Trophoblast cell (in vitro differentiated cells and primary cell): ENCODE measurements around the gene DEK.
A peak's percentile ranks its signal among the peaks of the same experiment; 100 is the strongest.

Experiments
- DNase-seq, 2 donors: peaks; one replicate each; pipeline ENCODE4 v3.0.0-alpha.2; 2016
- H2AFZ ChIP-seq: 2 replicates; pipeline ENCODE4 v1.6.1; 2013; ENCODE audit warnings: low read length, moderate library complexity, mild to moderate bottlenecking; ENCODE audit not compliant: insufficient read depth, poor library complexity
- H2AK5ac ChIP-seq: 2 replicates; pipeline ENCODE4 v1.6.1; 2013; ENCODE audit warnings: mild to moderate bottlenecking, low read length
- H2BK120ac ChIP-seq: 2 replicates; pipeline ENCODE4 v1.6.1; 2013; ENCODE audit warnings: low read length, mild to moderate bottlenecking, moderate library complexity; ENCODE audit not compliant: insufficient read depth, poor library complexity
- H2BK12ac ChIP-seq: 2 replicates; pipeline ENCODE4 v1.6.1; 2013; ENCODE audit warnings: mild to moderate bottlenecking, low read length, moderate library complexity
- H2BK5ac ChIP-seq: 2 replicates; pipeline ENCODE4 v1.6.1; 2013; ENCODE audit warnings: low read length, low read depth, moderate library complexity, mild to moderate bottlenecking; ENCODE audit not compliant: poor library complexity
- H3K14ac ChIP-seq: 2 replicates; pipeline ENCODE4 v1.6.1; 2013; ENCODE audit warnings: mild to moderate bottlenecking, low read length
- H3K18ac ChIP-seq: 2 replicates; pipeline ENCODE4 v1.6.1; 2013; ENCODE audit warnings: mild to moderate bottlenecking, low read length
- H3K23ac ChIP-seq: 2 replicates; pipeline ENCODE4 v1.6.1; 2013; ENCODE audit warnings: low read length
- H3K27ac ChIP-seq: 2 replicates; pipeline ENCODE4 v1.5.1; 2013; ENCODE audit warnings: low read depth, mild to moderate bottlenecking, inconsistent platforms, low read length, moderate library complexity
- H3K27me3 ChIP-seq: 2 replicates; pipeline ENCODE4 v1.6.1; 2013; ENCODE audit warnings: inconsistent platforms, mild to moderate bottlenecking, low read length, moderate library complexity; ENCODE audit not compliant: insufficient read depth
- H3K36me3 ChIP-seq, 2 experiments: 1 replicate in 1 of 2; 2 replicates in 1 of 2; pipeline ENCODE4 v1.6.1; 2013; ENCODE audit warnings: low read length in 2 of 2, mild to moderate bottlenecking in 2 of 2, moderate library complexity in 1 of 2; ENCODE audit not compliant: insufficient read depth in 2 of 2, control insufficient read depth in 1 of 2
- H3K4ac ChIP-seq: 2 replicates; pipeline ENCODE4 v1.6.1; 2013; ENCODE audit warnings: low read depth, mild to moderate bottlenecking, low read length, moderate library complexity
- H3K4me1 ChIP-seq, 2 experiments: 1 replicate in 1 of 2; 2 replicates in 1 of 2; pipeline ENCODE4 v1.6.1; 2013; ENCODE audit warnings: low read length in 2 of 2, mild to moderate bottlenecking in 2 of 2, moderate library complexity in 1 of 2; ENCODE audit not compliant: insufficient read depth in 2 of 2, control insufficient read depth in 1 of 2
- H3K4me2 ChIP-seq: 2 replicates; pipeline ENCODE4 v1.6.1; 2013; ENCODE audit warnings: inconsistent platforms, mild to moderate bottlenecking, low read length, moderate library complexity
- H3K4me3 ChIP-seq: 2 replicates; pipeline ENCODE4 v1.5.1; 2013; ENCODE audit warnings: mild to moderate bottlenecking, low read depth, low read length, inconsistent platforms
- H3K79me1 ChIP-seq: one replicate; pipeline ENCODE4 v1.6.1; 2013; ENCODE audit warnings: low read length
- H3K79me2 ChIP-seq: 2 replicates; pipeline ENCODE4 v1.6.1; 2013; ENCODE audit warnings: low read length, mild to moderate bottlenecking; ENCODE audit not compliant: control insufficient read depth, insufficient read depth, poor library complexity
- H3K9ac ChIP-seq: 2 replicates; pipeline ENCODE4 v1.6.1; 2013; ENCODE audit warnings: mild to moderate bottlenecking, low read length
- H3K9me3 ChIP-seq: 2 replicates; pipeline ENCODE4 v1.6.1; 2013; ENCODE audit warnings: low read depth, mild to moderate bottlenecking, control low read depth, inconsistent platforms, low read length; ENCODE audit not compliant: insufficient read depth
- H4K12ac ChIP-seq: 2 replicates; pipeline ENCODE4 v1.6.1; 2013; ENCODE audit warnings: low read depth, mild to moderate bottlenecking, low read length, moderate library complexity
- H4K8ac ChIP-seq: 2 replicates; pipeline ENCODE4 v1.6.1; 2013; ENCODE audit warnings: low read depth, mild to moderate bottlenecking, low read length, moderate library complexity
- H4K91ac ChIP-seq: one replicate; pipeline ENCODE4 v1.6.1; 2013; ENCODE audit warnings: low read depth, mild to moderate bottlenecking, low read length, moderate library complexity
- WGBS: extraction: QIAGEN DNeasy Blood & Tissue Kit; methylation state at CpG from one replicate; pipeline ENCODE4 v1.1.7; 2013; ENCODE audit warnings: missing lambda C conversion rate; ENCODE audit not compliant: insufficient read length, insufficient coverage; ENCODE audit errors: extremely low coverage; 5-methylcytosine and 5-hydroxymethylcytosine counted together

Gene DEK

DNA sequence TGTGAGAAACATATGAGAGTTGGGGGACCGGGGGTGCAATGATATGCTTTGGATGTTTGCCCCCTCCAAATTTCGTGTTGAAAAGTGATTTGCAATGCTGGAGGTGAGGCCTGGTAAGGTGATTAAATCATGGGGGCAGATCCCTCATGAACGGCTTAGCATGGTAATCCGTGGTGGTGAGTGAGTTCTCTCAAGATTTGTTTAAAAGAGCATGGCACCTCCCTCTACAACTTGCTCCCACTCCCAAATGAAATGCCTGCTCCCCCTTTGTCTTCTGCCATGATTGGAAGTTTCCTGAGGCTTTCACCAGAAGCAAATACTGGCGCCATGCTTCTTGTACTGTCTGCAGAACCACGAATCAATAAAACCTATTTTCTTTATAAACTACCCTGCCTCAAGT is 2.5 kb downstream of the DEK start:
- Histone ChIP-seq H3K27ac (no peak overlapping the region), H3K79me1 (peaks cover 13% of the 10 kb centered on the region), H3K14ac (no peak overlapping the region), H2AFZ (no peak overlapping the region), H3K4me2 (no peak overlapping the region), H4K12ac (no peak overlapping the region), H3K4me3 (no peak overlapping the region), H3K18ac (no peak overlapping the region), H2BK5ac (no peak overlapping the region), H3K9me3 (peaks cover 2% of the 10 kb centered on the region), H4K91ac (no peak overlapping the region), H2BK120ac (no peak overlapping the region), H4K8ac (no peak overlapping the region), H3K27me3 (no peaks in the 10 kb centered on the region), H3K4ac (peak overlapping the region; percentile 61), H3K4me1 (peaks cover 2 to 3% of the 10 kb centered on the region in 2 experiments), H3K23ac (no peak overlapping the region), H2AK5ac (no peak overlapping the region), H3K79me2 (peaks cover 27% of the 10 kb centered on the region), H3K36me3 (peaks cover 6 to 7% of the 10 kb centered on the region in 2 experiments), H2BK12ac (no peak overlapping the region), H3K9ac (no peak overlapping the region)
- DNase-seq = no peak
- WGBS = no CpG with 5 or more reads among the region's 6 CpGs

DNA sequence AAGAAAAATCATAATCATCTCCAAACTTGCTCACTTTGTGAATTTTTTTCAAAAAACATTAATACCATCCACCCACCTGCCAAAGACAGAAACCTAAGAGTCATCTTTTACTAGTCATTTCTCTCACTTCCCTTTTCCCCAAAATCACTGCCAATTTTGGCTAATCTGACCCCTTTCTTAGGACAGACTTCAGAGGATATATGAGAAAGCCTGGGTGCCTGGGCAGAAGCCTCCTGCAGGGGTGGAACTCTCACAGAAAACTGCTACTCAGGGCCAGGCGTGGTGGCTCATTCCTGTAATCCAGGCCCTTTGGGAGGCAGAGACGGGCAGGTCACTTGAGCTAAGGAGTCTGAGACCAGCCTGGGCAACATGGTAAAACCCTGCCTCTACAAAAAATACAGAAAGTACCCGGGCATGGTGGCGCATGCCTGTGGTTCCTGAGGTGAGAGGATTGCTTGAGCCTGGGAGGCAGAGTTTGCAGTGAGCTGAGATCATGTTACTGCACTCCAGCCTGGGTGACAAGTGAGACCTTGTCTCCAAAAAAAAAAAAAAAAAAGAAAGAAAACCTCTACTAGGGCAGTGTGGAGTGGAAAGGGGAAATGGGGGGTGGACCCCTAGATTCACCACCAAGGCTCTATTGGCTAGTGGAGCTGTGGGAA is 3.8 kb downstream of the DEK start:
- no peak overlapping the region for H4K12ac ChIP-seq
- no peaks in the 10 kb centered on the region for H3K9me3 ChIP-seq
- no peak overlapping the region for H2AK5ac ChIP-seq
- H3K14ac ChIP-seq = no peak overlapping the region
- no peak overlapping the region for H2AFZ ChIP-seq
- peak overlapping the region; percentile 80 for H3K4ac ChIP-seq
- no CpG with 5 or more reads among the region's 4 CpGs for WGBS
- H3K79me1 ChIP-seq = peaks cover 13% of the 10 kb centered on the region
- H3K4me3 ChIP-seq = no peak overlapping the region
- H3K27ac ChIP-seq = no peak overlapping the region
- H2BK5ac ChIP-seq = no peak overlapping the region
- no peaks in the 10 kb centered on the region for H3K27me3 ChIP-seq
- no peak overlapping the region for H3K4me2 ChIP-seq
- no peak overlapping the region for H3K23ac ChIP-seq
- no peak overlapping the region for H4K8ac ChIP-seq
- H4K91ac ChIP-seq = no peak overlapping the region
- peak in 1 of 2 donors; percentile 23 for DNase-seq
- H3K79me2 ChIP-seq = peaks cover 27% of the 10 kb centered on the region
- no peak overlapping the region for H2BK12ac ChIP-seq
- H3K9ac ChIP-seq = no peak overlapping the region
- peaks cover 2 to 3% of the 10 kb centered on the region in 2 experiments for H3K4me1 ChIP-seq
- no peak overlapping the region for H3K18ac ChIP-seq
- H3K36me3 ChIP-seq = peaks cover 7 to 10% of the 10 kb centered on the region in 2 experiments
- H2BK120ac ChIP-seq = no peak overlapping the region

DNA sequence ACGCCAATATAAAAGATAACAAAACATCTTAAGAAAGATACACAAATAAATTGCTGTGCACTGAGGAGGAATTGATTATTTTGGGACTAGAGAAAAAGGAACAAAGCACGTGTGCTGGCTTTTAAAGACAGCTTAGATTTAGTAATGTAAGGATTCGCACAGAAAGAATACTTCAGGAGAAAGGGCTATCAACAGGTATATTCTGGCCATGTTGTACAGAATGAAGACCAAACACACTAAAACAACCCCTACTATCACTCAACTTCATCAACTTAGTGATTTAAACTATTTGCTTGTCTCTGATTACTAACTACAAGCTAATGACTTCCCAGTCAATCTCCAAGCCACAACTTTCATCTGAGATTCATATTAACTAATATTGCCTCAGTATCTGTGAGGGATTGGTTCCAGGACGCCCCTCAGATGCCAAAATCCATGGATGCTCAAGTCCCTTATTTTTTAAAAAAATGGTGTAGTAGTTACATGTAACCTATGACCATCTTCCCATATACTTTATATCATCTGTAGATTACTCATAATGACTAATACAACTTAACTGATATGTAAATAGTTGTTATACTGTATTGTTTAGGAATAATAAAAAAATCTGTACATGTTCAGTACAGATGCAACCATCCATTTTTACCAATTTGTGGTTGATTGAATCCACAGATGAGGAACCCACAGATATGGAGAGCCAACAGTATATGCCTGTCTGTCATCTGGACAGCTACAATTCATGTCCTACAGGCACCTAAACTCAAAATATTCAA is 4.5 kb downstream of the DEK start:
- no peaks in the 10 kb centered on the region for H3K9me3 ChIP-seq
- no peak overlapping the region for H3K9ac ChIP-seq
- H3K4me3 ChIP-seq = no peak overlapping the region
- H2BK120ac ChIP-seq = no peak overlapping the region
- H3K18ac ChIP-seq = no peak overlapping the region
- peak overlapping the region; percentile 43 for H3K4ac ChIP-seq
- H3K27ac ChIP-seq = no peak overlapping the region
- no peak overlapping the region for H4K12ac ChIP-seq
- no peak overlapping the region for H2AK5ac ChIP-seq
- no peak for DNase-seq
- no CpG with 5 or more reads among the region's 4 CpGs for WGBS
- peaks cover 7 to 10% of the 10 kb centered on the region in 2 experiments for H3K36me3 ChIP-seq
- H3K79me2 ChIP-seq = peaks cover 27% of the 10 kb centered on the region
- H3K4me2 ChIP-seq = no peak overlapping the region
- no peak overlapping the region for H2AFZ ChIP-seq
- no peaks in the 10 kb centered on the region for H3K27me3 ChIP-seq
- no peak overlapping the region for H2BK5ac ChIP-seq
- H4K91ac ChIP-seq = no peak overlapping the region
- H3K14ac ChIP-seq = no peak overlapping the region
- no peak overlapping the region for H3K23ac ChIP-seq
- H4K8ac ChIP-seq = no peak overlapping the region
- peaks cover 11% of the 10 kb centered on the region for H3K79me1 ChIP-seq
- peaks cover 2 to 3% of the 10 kb centered on the region in 2 experiments for H3K4me1 ChIP-seq
- no peak overlapping the region for H2BK12ac ChIP-seq

DNA sequence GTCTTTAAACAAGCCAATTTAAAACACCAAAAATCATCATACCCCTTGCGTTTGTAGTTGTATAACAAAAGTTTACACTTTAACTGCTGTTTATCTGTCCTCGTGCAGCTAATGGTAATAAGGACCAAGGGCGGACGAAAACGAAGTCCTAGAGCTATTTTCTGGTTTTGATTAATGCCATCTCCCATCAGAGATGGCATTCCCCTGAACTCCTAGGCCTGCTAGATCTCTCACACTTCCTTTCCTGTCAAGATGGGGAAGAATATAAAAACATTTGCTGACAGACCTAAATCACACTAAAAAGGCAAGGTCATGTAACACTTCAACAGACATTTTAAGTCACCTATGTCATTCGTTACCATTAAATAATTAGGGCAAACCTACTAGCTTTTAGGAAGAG is 9.5 kb downstream of the DEK start:
- no peaks in the 10 kb centered on the region for H3K9me3 ChIP-seq
- no peak overlapping the region for H3K18ac ChIP-seq
- no peak overlapping the region for H3K14ac ChIP-seq
- H4K12ac ChIP-seq = no peak overlapping the region
- no peak overlapping the region for H4K8ac ChIP-seq
- H3K27me3 ChIP-seq = no peaks in the 10 kb centered on the region
- no peaks in the 10 kb centered on the region for H3K79me2 ChIP-seq
- no peak overlapping the region for H2BK120ac ChIP-seq
- H3K79me1 ChIP-seq = no peaks in the 10 kb centered on the region
- no peak overlapping the region for H3K9ac ChIP-seq
- no peak overlapping the region for H2BK5ac ChIP-seq
- no peak overlapping the region for H3K27ac ChIP-seq
- H3K36me3 ChIP-seq = peaks cover 13 to 14% of the 10 kb centered on the region in 2 experiments
- no peak for DNase-seq
- H3K4me1 ChIP-seq = no peaks in the 10 kb centered on the region
- H4K91ac ChIP-seq = no peak overlapping the region
- no peak overlapping the region for H2AFZ ChIP-seq
- no peak overlapping the region for H2AK5ac ChIP-seq
- no peak overlapping the region for H3K4ac ChIP-seq
- no CpG with 5 or more reads among the region's 6 CpGs for WGBS
- no peak overlapping the region for H2BK12ac ChIP-seq
- no peak overlapping the region for H3K23ac ChIP-seq
- H3K4me3 ChIP-seq = no peak overlapping the region
- no peak overlapping the region for H3K4me2 ChIP-seq
